Stimulated activated CD4-positive, alpha-beta T cell treated with anti-CD3 and anti-CD28 coated beads, TNF-alpha, amount 100 ng/mL, for 48 hours (primary cell): Measurements from ENCODE around the gene PALLD.
A peak's percentile ranks its signal among the peaks of the same experiment; 100 is the strongest.

Source experiments
- DNase-seq, 3 donors: peaks; one replicate each; pipeline ENCODE4 v3.0.0-alpha.2; 2020; ENCODE audit warnings: low read depth in 3 of 3

PALLD gene

DNA sequence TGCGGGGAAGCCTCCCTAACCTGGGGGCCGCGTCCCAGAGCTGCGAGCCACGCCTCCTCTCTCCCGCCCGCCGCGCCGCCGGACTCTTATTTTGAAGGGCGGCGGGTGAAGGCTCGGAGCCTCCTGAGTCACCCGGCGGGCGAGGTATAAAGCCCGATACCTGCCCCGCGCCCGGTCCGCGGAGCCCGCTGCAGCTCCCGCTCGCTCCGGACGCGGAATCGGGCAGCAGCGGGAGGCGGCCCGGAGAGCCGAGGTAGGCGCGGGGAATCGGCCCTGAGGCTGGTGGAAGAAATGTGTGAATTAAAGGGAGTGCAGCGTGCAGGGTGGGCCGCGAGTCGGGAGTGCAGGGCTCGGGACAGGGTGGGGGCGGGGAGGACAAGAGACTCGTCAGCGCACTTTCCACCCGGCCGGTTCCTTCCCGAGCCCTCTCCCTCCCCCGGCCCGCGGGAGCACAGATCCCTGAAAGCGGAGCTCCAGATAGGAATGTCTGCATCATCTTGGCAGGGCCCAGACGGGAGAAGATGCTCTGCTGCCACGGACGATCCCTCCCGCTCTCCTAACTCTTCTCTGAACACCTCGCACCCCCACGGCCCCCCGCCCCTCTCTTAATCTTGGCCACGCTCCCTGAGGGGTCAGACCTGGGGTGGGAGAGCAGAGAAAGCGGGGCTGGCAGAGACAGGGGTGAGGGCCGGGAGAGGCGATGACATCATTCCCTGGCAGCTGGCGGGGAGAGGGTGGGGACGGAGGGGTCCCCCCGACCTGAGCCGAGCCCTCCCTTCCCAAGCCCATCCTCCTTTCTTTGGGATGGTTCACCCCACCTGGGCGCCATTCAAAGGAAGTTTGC is 335.3 kb downstream of the PALLD start:
- peak; percentile 40 to 66 (median 47) for DNase-seq

DNA sequence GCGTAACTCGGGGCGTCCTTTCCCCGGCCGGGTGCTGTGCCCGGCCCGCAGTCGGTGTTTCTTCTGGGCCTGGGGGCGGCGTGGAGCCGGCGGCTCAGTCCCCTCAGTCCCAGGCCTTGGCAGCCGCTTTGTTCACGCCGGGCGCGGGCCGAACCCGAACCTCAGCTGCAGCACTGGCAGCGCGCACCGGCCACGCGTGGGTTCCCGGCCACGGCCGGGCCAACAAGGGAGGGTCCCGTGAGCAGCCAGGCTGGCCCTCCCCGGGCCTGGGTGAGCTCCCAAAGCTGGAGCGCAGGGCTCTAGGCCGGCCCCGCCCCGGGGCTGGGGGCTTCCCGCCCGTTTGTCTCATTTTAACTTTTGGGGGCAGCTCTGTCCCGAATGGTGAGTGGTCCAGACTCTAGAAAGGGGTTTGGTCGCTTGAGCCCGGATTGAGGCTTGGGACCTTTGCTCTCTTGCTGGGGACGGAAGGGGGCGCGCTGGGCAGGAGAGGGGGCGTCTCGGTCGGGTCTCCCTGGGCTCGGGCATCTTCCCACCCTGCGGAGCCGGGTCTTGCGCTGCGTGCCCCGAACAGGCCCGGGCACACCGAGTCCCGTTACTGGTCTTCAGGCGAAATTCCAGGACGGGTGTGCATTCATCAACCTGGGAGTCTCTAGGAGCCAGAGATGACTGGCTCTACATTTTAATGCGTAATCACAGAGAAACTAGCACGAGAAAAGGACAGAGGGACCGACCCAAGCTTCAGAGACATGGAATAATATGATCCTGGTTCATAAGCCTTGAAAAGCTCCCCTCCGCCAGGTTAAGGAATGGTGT is 336.1 kb downstream of the PALLD start:
- no peak for DNase-seq

DNA sequence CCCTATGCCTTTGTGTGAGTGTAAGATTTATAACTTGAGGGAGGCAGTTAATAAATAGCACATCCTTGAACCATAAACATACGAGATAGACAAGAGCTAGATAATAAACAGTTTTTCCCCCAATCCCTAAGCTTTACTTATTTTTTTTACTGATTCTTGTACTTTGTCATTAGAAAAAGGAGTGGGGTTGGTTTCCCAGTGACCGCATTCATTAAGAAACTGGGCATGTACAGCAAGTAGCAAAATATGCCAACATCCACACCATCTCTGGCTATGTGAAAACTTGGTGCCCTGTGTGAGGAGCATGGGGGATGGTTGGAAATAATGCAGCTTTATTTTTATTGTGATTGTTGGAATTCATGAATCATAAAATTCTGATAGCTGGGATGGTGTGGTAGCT is 337.0 kb downstream of the PALLD start:
- no peak for DNase-seq

DNA sequence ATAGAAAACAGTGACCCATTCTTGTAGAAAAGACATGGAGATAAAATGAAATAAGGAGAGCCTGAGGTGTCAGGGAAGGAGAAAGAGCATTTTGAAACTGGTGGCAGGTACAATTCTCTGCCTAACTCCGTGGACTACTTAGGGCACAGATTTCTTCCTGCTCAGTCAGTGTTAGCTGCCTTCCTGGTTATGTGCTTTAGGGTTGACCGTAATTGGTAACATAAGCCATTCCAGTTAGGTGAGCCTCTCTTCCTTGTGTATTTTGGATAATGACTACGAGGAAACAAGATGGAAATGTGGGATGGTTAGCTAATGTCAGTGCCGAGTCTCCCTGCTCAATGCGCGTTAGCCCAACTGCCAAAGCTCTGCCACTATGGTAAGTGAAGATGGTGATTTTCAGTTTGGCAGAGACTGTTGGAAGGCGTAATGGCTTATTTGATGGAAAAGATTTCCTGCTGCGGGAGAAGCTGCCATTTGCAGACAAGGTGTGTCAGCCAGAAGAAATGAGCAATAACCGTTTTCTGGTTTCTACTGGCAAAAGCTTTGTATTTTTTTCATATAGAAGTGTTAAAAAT is 339.1 kb downstream of the PALLD start:
- no peak for DNase-seq

DNA sequence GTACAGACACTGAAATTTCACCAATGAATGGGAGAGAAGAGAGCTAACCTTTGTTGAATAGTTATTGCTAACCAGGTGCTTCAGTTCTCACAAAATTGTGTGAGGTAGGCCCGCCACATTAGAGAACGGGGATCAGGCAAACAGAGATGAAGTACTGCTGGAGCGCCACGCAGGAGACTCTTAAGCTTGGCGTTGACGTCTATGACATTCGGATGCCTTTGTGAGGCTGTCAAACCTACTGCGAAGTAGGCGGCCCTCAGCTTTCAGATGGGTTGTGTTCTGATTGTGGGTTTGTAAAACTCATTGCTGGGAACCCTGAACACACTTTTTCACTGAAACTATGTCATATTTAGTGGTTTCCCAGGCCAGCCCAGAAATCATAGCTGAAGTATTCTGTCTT is 339.6 kb downstream of the PALLD start:
- DNase-seq = no peak

DNA sequence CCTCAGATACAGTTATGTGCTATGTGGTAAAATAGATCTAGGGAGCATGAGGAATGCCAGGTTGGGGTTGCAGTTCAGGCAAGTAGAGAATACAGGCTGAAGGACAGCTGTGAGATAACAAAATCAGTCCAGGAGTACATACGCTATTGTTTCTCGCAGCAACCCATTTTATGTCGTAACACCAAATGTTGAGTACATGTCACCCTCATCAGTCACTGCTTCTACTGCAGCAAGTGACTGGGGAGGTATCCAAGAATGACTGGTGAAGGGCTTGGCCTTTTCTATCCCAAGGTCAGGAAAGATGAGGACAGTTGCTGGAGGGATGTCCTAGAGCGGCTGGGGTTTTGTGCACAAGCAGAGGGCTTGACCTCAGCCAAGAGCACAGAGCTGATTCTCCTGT is 341.1 kb downstream of the PALLD start:
- no peak for DNase-seq

DNA sequence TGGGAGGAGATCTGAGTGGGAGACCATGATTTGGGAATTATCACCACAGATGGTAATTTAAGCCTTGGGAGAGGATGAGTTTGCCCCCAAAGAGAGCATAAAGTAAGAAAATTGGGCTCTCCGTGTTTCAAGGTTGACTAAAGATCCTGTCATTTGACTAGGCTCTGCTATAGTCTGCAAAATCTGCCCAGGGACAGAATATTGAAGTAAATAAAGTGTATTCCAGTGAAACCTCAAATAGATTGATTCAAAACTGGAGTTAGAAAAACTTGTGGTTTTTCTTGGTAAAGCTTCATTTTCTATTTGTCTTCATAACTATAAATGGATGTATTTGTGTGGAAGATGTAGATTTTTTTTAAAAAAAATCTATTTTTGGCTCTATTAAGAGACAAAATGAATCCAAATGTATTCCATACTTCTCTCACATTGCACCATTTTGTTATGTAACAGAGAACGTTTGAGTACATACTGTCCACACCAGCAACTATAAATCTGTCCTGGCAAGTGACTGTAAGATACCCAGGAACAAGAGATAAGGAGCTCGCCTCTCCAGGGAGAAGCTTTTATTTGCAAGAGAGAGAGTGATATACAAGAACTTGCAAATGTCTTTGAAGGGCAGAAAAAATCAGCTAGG is 343.0 kb downstream of the PALLD start:
- DNase-seq = no peak

DNA sequence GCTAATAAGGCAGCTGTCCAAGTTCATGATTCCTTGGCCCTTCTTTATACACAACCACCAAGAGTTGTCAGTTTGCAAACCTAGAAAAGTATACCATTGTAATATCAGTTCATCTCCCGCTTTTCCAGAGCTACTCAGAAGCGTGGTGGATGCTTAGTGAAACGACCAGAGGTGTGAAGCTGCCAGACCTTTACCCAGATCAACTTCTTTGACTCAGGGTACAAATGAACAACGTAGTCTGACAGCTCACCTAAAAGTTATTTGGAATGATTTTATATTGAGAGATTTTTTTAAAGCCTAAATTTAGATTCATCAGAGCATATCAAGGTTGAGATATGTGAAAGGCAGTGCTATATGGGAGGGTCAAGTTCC is 343.5 kb downstream of the PALLD start:
- DNase-seq = no peak

DNA sequence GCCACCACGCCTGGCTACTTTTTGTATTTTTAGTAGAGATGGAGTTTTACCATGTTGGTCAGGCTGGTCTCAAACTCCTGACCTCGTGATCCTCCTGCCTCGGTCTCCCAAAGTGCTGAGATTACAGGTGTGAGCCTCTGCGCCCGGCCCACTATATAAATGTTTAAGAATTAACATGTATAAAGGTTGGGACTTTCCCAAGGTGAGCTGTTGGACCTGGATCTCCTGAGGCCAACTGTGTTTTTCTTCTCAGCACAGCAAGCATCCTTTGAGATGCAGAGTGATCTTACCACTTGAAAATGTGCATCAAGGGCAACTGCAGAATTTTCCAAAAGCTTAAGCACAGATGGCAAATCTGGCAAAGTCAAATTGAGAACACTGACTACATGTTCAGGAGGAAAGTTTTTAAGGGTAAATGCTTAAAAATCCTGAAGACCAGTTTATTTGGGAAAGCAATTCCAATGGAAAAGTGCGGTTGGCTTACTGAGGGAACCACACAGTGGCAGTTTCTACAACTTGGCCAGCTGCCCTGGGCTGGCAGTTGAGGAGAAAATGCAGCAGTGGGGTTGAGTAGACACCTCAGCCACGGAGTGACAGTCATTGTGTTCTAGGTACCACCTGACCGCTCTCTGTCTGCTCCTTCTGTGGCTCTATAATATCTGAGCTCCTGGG is 344.3 kb downstream of the PALLD start:
- no peak for DNase-seq

DNA sequence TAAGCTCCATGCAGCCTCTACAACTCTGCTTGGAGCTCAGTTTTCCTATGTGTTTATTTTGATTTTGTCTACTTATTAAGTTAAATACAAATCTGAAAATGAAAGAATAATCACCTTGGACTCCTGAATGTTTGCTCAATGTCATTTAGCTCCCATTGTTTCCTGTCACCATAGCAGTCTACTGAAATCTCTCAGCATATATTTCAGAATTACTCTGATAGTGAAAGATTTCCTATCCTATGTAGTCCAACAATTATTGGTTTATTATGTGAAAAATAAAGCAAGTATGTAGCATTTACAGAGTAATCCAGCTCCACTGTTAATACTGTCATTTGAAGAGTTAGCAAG is 344.8 kb downstream of the PALLD start:
- DNase-seq = no peak

DNA sequence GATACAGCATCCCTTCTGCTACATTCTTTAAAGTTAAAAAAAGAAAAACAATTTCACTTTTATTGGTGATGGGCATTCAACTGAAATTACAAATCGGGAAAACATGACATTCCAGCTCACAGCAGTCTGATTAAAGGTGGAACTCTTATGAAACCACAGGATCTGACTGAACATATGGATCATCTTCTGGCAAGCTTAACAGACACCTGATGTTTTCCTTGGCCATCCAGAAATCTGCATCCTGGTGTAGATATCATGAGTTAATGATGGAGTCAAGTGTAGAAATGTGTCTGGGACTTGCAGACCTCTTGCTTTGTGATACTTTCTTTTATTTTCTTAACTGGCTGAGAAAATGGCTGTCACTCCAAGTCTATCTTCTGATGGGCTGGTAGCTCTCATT is 345.3 kb downstream of the PALLD start:
- DNase-seq = no peak

DNA sequence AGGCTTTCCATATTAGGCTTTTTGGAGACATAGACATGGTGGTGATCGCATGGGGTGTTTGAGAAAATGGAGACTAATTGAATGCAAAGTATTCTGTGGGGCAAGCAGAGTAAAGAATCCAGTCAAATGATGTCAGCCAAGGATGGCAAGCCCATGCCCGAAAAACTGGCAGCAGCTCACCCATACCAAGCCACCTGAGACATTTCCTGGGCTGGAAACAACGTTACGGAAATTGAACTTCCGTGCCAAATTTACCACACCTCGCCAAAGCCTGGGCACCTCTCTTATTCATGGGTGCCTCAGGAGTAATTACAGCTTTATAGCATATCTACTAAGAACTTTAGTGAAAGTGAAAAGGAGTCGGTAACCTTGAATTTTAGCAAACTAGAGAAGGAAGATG is 346.8 kb downstream of the PALLD start:
- no peak for DNase-seq

DNA sequence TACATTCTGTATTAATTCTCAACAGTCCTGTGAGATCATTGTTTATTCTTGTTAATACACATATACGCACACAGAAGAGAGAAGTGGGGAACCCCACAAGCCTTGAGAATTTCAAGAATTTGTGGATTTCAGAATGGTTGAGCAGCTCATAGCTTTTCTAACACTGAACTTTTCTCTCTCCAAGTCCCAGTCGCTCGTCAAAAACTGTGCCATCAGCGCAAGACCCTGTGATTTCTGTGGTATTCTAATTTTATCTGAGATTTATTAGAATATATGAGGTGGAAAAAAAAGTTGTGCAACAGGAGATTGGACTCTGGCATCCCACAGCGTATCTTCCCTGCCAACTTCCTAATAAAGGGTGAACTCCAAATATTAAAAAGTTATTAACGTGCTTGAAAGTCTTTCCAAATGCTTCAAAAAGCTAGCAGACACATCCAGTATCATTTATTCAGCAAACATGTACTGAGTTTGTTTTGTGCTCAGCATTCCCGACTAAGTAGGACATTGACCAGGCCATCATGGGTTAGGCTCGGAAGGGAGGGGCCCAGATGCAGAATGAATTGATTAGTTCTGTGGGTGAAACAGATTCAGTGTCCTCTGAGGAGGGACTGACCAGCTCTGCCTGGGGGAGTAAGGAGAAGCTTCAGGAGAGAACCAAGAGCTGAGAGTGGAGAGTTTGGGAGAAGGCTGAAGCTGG is 347.6 kb downstream of the PALLD start:
- no peak for DNase-seq

DNA sequence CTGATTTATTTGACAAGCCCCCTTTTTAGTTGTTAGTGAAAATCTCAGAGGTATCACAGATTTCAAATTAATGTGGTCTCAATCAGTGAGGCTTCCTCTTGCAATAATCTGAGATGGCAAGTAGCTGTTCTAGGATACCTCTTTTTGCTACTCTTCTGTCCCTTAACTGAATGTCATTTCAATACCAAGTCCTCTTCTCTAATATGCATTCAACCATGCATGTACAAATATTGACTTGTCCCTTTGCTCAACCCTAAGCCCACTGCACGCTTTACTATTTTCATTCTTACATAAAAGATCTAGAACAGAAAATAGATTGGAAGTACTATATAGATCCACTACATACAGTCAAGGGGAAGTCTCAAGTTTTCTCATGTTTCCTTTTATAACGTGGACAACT is 349.0 kb downstream of the PALLD start:
- DNase-seq = no peak

DNA sequence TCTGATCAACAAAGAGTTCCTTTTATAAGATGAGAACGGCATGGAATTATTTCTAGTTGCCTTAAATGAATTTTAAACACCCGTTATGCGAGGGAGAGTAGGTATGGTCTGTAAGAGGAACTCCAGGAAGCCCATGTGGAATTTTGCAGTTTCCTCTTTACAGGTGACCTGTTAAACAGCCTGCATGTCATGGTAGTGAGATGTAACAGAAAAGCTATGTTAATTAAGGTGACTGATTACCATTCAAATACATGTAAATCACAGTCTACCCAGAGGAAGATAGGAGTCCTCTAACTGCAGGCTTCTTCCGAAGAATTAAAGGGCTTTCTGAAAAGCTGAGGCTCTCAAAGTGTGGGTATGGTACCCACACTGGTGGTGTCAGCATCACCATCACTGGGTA is 349.6 kb downstream of the PALLD start:
- no peak for DNase-seq

DNA sequence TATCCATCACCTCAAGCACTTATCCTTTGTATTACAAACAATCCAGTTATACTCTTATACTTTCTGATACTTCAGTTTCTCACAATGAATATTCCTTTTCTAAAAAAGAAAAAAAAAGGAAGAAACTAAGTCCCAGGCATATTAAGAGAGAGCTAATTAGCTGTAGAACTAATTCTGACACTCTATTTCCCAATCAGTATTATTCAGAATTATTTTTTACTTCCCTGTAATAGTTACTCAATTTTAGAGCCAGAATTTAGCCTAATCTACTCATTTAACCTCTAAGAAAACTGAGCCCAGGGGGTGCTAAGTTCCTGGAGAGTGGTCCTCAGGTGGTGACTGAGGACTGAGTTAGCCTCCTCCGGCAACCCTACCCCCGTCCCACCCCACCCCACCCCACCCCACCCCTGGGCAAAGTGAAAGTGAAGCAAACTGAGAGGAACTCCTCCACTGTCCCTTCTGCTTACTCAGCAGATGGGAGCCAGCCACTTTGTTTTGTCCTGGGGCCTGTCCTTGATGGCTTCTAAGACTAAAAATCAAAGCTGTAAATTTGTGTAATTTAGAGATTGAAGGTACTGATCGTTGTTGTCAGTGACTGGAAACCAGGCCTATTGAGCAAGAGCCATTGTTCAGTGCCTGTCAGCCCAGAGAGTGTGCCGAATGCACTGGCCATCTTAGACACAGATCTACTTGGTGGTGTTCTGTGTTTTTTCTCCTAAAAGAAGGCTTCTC is 351.1 kb downstream of the PALLD start:
- no peak for DNase-seq

DNA sequence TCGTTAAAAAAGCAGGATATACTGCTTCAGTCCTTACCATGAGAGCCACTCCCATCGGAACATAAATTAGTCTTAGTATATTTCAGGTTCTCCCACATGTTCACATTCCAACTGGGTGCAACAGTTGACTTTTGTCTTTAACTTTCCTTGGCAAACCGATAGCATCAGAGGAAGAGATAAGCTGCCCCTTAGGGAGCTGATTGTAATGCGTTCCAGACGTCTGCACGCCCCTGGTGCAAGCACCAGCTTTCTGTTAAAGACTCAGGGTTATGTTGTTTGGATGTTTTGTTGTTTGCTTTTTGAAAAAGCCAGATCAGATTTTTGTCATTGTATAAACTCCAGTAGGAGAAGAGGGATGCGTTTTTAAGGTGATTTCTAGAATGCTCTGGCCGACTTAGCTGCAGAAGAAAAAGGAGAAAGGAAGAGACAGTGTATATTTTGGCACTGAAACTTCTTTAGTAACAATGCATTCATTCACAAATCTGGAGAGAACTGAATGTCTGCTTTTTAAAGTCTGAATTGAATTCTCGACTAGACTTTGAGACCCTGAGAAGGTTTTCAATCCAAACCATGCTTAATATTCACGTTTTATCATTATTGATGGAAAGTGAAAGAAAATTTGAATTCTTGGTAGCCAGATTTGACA is 352.3 kb downstream of the PALLD start:
- no peak for DNase-seq

DNA sequence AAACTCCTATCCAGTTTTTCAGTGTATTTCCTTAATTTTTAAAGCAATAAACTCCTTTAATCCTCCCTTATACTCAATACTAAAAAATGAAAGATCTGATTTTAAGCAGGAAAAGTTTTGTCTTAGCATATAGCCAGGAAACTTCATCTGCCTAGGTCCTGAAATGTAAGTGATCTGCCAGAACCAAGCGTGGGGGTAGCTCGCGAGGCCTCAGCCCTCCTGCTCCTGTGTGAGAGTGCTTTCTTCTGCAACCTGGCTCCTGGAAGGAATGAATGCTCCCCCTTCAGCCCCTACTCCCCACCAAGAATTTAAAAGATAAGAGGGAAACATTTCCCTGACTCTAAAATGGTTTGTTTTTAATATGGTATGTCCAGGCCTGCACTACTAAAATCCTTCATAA is 353.1 kb downstream of the PALLD start:
- no peak for DNase-seq

DNA sequence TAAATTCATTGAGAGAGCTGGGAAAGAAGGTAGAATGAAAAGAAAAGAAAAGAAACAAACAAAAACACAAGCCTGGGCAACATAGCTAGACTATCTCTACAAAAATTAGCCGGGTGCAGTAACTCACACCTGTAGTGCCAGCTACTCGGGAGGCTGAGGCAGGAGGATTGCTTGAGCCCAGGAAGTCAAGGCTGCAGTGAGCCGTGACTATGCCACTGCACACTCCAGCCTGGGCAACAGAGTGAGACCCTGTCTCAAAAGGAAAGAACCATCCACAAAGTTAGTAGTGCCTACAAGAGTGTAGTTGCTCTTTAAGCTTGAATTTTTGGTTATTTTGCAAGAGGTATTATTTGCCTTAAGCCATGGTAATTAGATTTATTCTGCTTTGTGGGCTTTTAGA is 355.5 kb downstream of the PALLD start:
- DNase-seq = no peak
